Activated CD8-positive, alpha-beta memory T cell treated with anti-CD3 and anti-CD28 coated beads for 36 hours (primary cell): Measurements from ENCODE around the gene CISD3. TPM values are rescaled to one million over a fixed set of nuclear protein-coding genes. Genes with fewer than 3 reads are reported as not detected.

Source experiments
- CTCF ChIA-PET: fragments of 350-600 bp; sonication (Branson Sonifier 250); formaldehyde crosslinking; loops from one replicate; lab custom pipeline; 2021; ENCODE audit warnings: antibody characterized with exemption; lab: Charles Lee
- POLR2A ChIA-PET: fragments of 350-600 bp; sonication (Branson Sonifier 250); formaldehyde crosslinking; loops from one replicate; lab custom pipeline; 2021; ENCODE audit warnings: antibody characterized with exemption; lab: Charles Lee
- total RNA-seq, 2 experiments: library from RNA; stranded (reverse); gene quantifications; one replicate each; pipeline ENCODE4 v1.2.3, GENCODE V29; 2021

The CISD3 gene
- total RNA-seq, 2 experiments from 2014 or later: 67.4 to 69.0 TPM

DNA sequence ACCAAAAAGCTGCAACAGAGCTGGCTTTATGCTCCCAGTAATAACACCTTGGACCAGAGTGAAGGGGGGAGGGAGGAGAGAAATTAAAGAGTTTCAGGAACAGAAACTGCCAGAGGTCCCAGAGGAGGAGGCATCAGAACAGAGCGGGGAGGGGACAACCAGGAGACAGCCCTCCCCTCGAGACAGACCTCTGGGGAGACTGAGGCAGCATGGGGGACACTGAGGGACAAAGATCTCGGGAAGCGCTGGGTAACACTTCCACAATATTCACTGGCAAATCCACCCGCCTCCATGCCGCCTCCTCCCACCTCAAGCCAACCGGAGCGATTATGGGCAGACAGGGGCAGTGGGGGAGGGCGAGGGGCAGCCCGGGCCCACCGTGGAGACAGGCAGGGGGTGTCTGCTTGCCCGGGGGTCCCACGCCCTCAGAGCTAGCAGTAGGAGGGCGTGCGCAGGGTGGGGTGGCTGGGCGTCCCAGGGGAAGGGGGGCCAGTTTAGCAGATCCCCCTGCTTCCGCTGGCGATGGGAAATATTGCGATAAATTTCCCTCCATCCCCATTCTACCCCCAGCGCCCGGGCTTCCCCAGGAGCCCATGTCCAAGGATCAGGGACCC lies 16.8 kb downstream of the CISD3 start:
- ChIA-PET POLR2A (no interaction called here), CTCF (interaction anchor here (1.1 to 4.0 kb wide), 2 partner anchors 12 to 19 kb away, joined by 3 to 21 read pairs; no protein-coding TSS in a partner anchor)

DNA sequence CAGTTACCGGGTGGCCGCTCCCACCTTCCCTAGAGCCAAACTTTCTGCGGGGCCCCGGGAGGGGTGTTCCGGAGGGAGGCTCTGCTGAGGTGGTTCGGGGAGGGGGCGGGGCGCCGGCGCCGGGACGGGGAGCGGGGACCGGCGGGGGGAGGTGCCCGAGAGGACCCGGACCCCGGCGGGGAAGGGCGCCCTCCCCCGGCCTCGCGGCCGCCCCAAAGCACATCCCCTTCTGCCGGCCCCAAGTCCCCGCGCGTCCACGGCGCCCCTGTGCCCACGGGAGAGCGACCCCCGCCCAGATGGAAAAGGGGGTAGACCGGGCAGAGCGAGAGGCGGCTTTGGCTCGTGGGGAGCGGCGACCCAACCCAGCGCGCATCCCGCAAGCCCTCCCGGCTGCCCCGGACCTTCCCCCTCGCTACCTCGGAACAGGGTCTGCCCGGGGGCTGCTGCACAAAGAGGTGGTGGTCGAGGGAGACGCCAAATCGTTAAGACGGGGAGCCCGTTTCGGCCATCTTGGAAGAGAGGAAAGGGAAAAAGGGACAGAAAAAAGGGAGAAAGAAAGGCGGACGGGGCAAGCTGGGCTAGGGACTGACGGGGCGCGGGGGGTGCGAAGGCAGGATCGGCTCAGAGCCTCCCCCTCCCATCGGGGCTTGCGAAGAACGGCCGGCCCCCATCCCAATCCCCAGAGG lies 17.5 kb downstream of the CISD3 start:
- ChIA-PET CTCF (no interaction called here), POLR2A (no interaction called here)

DNA sequence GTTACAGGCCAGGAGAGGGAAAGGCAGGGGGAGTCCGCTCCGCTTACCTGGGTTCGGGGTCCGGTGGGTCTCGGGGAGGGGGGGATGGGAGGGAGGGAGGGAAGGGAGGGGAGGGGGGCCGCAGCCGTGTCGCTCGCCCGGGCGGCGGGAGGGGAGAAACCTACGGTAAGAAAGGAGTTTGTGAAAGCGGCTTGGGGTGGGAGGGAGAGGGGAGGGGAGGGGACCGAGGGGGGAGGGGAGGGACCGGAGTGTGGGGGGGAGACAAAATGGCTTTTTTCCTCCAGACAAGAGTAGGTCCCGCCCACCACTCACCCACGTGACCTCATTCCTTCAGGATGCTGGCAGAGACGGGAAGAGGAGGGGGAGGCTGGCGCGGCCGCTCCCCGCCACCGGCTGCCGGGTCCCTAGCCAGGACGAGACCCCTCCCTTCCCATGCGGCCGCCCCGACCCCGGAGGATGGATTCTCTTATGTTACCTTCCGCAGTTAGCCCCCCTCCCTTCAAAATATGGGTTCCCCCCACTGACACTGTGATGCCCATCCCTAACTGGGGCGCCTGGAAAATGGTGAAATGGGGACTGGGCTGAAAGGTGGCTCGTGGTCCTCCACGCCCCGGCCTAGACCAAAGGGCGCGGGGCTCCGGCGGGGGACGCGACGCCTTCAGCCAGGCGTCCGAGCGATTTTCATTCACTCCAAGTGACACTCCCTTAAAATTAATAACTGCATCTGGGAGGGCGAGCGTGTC lies 18.2 kb downstream of the CISD3 start, which contains the start of gene PCGF2:
Gene PCGF2 (minus strand): TSS at position 188 of the 743 bp plus-strand sequence. CDS start 7,934 bp downstream, outside the sequence.
- ChIA-PET POLR2A (no interaction called here), CTCF (no interaction called here)

DNA sequence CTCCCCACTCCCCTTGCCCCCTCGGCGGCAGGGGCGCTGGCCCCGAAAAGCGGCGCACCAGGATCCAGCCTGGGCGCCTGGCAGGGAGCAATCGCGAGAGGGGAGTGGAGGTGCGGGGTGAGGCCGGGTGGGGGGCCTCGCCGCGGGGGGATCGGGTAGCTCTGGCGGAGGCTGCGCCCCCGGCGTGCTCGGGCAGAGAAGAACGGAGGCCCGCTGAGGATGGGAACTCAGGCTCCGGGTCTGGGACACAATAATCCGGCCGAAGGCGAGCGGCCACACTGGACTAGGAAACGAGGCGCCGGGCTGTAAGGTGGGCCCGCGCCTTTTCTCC lies 18.7 kb downstream of the CISD3 start:
- ChIA-PET CTCF (interaction anchor here (0.8 kb wide), 1 partner anchor 14 kb away, joined by 3 read pairs; no protein-coding TSS in a partner anchor), POLR2A (no interaction called here)

DNA sequence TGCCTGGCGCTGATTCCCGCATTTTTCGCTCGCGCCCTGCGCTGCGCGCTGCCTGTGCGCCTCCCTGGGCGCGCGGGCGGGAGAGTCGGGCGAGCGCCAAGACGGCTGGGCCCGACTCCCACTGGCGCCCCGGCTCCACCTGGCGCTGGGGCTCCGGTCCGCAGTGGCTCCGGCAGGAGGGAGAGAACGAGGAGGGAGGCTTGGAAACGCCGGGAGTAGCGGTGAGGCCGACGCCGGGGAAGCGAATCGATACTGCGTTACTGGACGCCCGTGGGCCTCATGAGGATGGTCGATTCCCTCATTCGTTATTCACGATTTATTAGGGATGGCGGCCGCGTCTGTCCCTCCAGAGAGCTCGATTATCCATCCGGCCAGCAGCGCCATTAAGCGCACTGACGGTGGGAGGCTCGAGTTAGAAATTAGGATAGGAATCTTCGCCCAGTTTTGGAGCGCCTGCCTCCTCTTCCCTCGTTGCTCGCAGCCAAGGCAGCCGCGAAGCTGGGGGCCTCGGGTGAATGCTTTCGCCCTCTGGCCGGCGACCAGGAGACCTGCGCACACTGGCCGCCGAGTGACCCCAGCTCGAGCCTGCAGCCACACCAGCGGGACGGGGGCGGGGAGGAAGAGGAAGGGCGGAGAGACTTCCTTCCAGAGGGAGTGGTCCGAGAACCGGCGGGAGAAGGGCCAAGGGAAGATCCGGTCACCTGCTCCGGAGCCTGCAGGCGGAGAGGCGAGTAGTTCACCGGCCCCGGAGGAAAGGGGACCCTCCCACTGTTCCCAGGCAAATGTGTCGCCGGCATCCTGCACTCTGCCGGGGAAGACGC lies 19.3 kb downstream of the CISD3 start:
- ChIA-PET CTCF (interaction anchor here (0.8 kb wide), 2 partner anchors 12 to 15 kb away, joined by 3 read pairs; no protein-coding TSS in a partner anchor), POLR2A (no interaction called here)

DNA sequence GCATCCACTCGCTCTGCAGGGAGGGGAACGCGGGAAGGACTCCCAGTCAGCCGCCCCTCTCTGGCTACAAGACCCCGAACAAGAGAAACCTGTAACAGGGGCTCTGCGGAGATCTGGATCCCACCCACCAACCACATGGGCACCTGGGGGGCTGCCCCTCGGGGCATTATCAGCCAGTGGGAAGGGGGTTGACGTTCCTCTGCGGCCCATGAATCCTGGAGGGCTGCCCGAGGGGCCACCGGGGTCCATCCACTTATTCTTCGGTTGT lies 19.8 kb downstream of the CISD3 start:
- POLR2A ChIA-PET: no interaction called here
- CTCF ChIA-PET: interaction anchor here (0.8 to 3.4 kb wide), 2 partner anchors 13 to 15 kb away, joined by 3 to 18 read pairs; no protein-coding TSS in a partner anchor

DNA sequence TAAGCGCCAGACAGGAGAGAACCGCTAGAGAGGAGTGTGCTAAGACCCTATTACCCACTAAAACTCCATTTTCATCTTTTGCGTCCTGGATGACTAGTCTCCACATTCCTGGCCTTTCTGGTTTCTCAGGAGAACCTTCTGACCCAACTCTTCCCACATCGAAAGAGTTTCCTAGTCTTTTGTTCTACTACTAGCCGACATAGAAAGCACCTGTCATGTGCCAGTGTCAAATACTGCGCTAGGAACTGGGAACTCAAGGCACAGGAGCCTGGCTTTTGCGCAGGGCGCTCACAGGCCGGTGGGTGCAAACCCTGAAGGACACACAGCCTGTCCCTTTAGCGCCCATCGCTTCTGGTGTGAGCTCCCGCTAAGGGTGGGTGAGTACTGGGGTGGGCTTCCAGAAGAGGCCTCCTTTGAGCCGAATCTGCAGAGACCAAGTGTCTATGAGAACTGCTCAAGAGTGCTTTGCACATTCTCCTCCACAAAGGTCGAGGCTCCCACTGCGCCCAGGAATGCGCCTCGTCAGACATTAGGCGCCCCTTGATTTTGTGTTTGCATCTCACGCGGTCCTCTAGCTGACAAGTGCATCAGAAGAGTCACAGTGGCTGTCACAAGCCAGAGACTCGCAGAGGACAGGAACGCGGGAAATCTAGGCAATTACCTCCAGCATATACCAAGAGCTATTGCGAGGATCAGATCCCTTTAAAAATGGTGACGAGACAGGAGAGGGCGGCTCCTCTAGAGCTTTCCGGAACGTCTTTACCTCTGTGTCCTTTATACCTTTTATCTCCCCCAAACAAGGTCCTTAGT lies 20.4 kb downstream of the CISD3 start:
- ChIA-PET POLR2A (interaction anchor here (0.8 kb wide), 1 partner anchor 124 kb away, joined by 12 read pairs; no protein-coding TSS in a partner anchor), CTCF (interaction anchor here (3.4 kb wide), 1 partner anchor 16 kb away, joined by 18 read pairs; no protein-coding TSS in a partner anchor)

DNA sequence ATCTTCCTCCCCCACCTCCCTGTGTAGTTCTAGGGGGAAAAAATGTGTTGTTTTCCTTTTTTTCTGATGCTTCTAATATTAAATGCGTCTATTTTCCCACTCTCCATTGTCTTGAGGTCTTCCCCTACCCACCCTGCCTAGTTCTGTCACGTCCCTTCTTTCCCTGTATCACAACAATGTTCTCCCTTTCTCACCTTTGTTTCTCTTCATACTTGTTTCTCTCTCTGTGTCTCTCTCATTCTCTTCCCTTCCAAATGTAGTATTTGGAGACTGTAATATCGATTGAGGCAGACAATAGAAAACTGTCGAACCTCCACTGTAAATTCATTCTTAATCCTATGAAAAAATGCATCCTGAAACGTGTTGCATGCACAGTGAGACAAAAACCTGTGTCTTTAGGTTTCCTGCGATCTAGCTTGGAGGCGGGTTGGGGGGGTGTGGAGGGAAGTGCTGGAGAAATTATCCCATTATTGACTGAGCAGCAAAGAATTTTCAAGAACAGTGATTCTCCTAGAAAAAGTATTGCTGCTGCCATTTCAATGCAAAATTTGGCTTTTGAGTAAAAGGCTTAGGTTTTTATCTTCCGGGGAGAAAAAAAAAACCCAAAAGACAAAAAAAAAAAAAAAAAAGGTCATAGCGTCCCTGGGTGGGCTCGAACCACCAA lies 21.1 kb downstream of the CISD3 start:
- POLR2A ChIA-PET: interaction anchor here (0.5 to 1.2 kb wide), 4 partner anchors 103 to 449 kb away, joined by 4 to 12 read pairs (median 6); partner anchors contain the start of genes RPL19 and RPL23
- CTCF ChIA-PET: interaction anchor here (0.7 to 3.4 kb wide), 5 partner anchors 17 to 132 kb away, joined by 3 to 18 read pairs (median 4); no protein-coding TSS in a partner anchor

DNA sequence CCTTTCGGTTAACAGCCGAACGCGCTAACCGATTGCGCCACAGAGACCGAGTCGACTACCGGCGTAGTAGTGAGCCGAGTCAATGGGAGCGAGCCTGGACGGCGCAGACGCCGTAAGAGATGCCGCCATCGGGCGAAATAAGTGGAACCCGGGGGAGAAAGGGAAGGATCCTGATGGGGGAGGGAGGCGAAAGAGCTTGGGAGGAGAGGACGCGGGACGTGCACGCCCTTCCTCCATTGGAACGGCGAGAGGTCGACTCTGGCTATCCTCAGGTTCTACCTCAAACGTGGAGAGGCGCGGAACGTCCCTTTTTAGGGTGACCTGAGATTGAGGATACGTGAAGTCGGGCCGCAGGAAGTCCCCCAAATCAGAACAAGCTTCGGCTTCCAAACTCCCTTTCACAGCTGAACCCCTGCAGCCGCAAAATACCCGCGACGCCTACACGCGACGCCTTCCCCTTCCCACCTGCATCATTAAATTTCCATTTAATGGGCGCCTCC lies 21.7 kb downstream of the CISD3 start:
- POLR2A ChIA-PET: interaction anchor here (0.5 to 1.2 kb wide), 8 partner anchors 45 to 448 kb away, joined by 3 to 12 read pairs (median 4); partner anchors contain the start of genes LASP1, RPL19 and RPL23

DNA sequence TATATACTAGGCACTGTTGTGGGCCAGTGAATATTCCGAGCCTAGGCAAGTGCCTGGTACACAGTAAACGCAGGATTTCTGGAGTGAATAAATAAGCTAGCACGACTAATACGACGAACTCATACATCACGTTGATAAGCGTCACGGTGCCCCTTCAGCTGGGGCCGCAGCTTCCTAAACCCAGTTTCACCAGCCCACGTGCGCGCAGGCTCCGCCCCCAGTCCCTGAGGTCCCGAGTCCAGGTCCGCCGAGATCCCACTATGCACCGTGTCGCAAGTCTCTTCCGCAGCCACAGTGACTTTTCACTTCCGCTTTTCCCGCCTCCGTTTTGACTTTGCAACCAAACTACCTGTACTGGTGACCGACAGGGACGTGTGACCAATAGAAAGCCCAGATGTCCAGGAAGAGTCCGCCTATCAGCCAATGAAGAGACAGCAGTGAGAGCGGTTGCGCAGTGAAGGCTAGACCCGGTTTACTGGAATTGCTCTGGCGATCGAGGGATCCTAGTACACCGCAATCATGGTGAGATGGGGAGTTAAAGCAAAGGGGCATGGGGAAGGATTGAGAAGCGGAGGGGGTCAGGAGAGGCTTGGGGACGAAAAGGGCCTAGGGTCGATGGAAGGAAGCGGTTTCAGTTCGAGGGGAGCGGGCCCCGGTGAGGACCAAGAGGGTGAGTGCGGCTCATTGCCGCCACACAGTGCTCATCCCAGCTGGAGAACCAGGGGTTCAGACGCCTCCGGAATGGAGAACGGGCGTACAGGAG lies 22.3 kb downstream of the CISD3 start, which contains the start of gene PSMB3:
Gene PSMB3 (plus strand): TSS at position 434 of the 763 bp plus-strand sequence. CDS start 86 bp downstream, at position 520.
- CTCF ChIA-PET: interaction anchor here (0.8 to 3.4 kb wide), 4 partner anchors 18 to 107 kb away, joined by 3 to 18 read pairs (median 4); no protein-coding TSS in a partner anchor
- POLR2A ChIA-PET: interaction anchor here (0.5 to 1.2 kb wide), 8 partner anchors 21 to 447 kb away, joined by 3 to 8 read pairs (median 3); partner anchors contain the start of genes LASP1, RPL19 and RPL23

More for the DNA sequence above, 21.7 kb downstream of the CISD3 start:
- CTCF ChIA-PET: interaction anchor here (0.7 to 3.4 kb wide), 6 partner anchors 17 to 131 kb away, joined by 3 to 18 read pairs (median 4); no protein-coding TSS in a partner anchor

DNA sequence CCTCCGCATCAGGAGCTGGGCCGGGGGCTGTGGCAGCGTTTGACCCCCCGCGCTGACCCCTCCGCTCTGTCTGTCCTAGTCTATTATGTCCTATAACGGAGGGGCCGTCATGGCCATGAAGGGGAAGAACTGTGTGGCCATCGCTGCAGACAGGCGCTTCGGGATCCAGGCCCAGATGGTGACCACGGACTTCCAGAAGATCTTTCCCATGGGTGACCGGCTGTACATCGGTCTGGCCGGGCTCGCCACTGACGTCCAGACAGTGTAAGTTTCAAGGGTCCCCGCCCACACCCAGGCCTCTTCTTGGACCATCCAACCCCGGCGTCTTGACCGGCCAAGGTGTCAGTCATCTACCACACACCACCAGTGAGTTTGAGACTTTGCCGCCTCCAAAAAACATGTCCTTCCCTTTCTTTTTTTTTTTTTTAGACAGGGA lies 22.9 kb downstream of the CISD3 start:
- ChIA-PET POLR2A (interaction anchor here (1.0 to 1.1 kb wide), 2 partner anchors 22 to 27 kb away, joined by 3 read pairs; no protein-coding TSS in a partner anchor), CTCF (interaction anchor here (0.6 to 3.4 kb wide), 2 partner anchors 18 to 92 kb away, joined by 3 to 18 read pairs; no protein-coding TSS in a partner anchor)

DNA sequence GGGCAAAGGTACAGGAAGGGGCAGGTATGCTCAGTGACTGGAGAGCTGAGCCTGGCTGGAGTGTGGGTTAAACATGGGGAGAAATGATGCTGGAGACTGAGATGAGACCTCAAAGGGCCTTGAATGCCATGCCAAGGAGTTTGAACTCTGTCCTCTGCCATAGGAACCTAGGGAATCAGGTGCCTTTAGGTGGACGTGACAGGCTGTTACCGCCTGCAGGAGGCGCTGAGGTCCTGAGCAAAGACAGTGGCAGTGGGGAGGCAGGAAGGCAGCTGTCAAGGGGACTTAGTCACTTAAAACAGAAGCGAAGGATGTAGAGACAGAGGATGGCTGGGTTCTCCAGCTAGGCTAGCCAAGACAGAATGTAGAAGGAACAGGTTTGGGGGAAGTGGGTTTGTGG lies 31.5 kb downstream of the CISD3 start:
- POLR2A ChIA-PET: interaction anchor here (0.6 kb wide), 1 partner anchor 14 kb away, joined by 3 read pairs; no protein-coding TSS in a partner anchor
- CTCF ChIA-PET: interaction anchor here (0.6 kb wide), 1 partner anchor 267 kb away, joined by 3 read pairs; no protein-coding TSS in a partner anchor

DNA sequence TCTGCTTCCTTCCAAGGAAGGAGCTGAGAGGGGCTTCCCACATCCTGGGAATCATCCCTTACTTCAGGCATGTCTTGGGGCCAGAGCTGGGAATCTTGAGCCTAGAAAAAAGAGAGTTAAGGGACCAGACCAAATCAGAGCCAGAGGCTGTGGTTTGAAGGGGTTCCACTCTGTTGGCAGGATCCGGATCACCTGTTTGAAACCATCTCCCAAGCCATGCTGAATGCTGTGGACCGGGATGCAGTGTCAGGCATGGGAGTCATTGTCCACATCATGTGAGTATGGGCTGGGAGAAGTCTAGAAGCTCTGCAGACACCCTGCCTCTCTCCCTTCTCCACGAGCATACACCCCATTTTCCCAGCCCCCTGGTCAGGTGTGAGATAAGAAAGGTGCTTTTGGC lies 32.1 kb downstream of the CISD3 start:
- POLR2A ChIA-PET: no interaction called here
- CTCF ChIA-PET: interaction anchor here (0.6 kb wide), 1 partner anchor 266 kb away, joined by 3 read pairs; no protein-coding TSS in a partner anchor

DNA sequence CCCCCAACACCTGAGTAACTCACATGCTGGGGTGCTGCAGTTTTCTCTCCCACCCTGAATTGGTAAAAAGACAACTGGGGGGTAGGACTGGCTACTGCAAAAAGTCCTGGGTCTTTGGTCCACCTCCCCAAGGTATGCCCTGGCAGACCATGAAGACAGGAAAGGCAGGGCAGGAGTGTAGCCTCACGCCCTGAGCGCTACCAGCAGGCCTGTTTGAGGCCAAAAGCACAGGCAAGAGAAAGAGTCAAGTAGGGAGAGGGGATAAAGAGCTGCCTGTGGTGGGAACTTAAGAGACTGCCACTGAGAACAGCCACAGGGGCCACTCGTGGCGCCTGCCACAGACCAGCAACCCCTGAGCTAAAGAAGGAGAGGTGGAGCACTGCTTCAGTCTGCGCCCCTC lies 36.2 kb downstream of the CISD3 start:
- POLR2A ChIA-PET: no interaction called here
- CTCF ChIA-PET: no interaction called here

DNA sequence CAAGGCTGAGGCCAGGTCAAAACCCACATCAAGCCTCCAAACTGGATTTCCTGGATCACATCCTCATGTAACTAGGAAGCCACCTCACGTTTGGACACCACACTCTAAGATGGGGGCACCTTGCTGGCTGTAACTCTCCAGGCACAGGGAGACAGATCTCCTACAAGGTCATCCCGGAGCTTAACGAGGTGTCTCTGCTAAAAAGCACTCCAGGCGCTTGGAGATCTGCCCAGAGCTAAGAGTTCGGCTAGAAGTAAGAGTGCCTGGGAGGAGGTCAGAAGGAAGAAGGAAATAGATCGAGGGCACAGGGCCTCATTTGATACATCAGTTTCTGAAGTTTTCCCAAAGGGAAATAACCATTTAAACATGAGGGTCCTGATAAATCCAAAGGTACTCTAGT lies 38.3 kb downstream of the CISD3 start:
- ChIA-PET CTCF (no interaction called here), POLR2A (no interaction called here)

DNA sequence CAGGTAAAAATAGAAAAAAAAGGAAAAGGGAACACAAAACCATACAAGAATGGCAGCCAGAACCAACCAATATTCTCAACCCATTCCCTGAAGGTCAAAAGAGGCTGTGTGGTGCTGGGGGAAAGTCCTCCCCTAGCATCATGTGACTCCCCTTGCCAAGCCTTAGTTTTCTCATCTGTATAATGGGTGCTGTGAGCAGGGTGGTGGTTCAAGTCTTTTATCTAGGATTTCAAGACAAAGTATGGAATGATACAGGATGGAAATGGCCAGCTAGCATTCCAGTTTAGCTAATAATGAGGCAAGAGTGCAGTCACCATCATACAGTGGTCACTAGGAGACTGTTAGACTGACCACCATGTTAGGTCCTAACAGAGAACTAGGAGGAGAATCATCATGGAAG lies 43.1 kb downstream of the CISD3 start:
- ChIA-PET POLR2A (no interaction called here), CTCF (no interaction called here)
